H1 (cell line): ENCODE results near the gene PIGK. TPM values are rescaled to one million over a fixed set of nuclear protein-coding genes. Genes with fewer than 3 reads are reported as not detected.

Experiments
- CTCF ChIA-PET: fragments of 300-600 bp; sonication (Branson Sonifier 250); formaldehyde crosslinking; loops from one replicate; lab custom pipeline; 2021; ENCODE audit not compliant: partially characterized antibody; lab: Charles Lee
- POLR2A ChIA-PET: fragments of 300-600 bp; sonication (Branson Sonifier 250); formaldehyde crosslinking; loops from one replicate; lab custom pipeline; 2021; ENCODE audit warnings: inconsistent platforms; ENCODE audit not compliant: partially characterized antibody; lab: Charles Lee
- DNase-seq, 2 experiments: peaks; one replicate each; pipeline versions ENCODE4 v3.0.0 to v3.0.0-alpha.2; 2010 to 2022; ENCODE audit warnings: low spot score in 2 of 2, low read depth in 1 of 2, mixed read lengths in 1 of 2
- FAIRE-seq: peaks from 2 replicates; lab custom pipeline; 2011; peaks lifted over from hg19 to GRCh38; lab: Jason Lieb, UNC
- H2AFZ ChIP-seq: 2 replicates; pipeline ENCODE4 v1.8.1; 2012; ENCODE audit warnings: low read length, inconsistent platforms
- H2AK5ac ChIP-seq: 2 replicates; pipeline ENCODE4 v1.6.1; 2013; ENCODE audit warnings: low read depth, low read length
- H2BK120ac ChIP-seq: replicated peaks from 2 replicates; pipeline ENCODE3; 2013; ENCODE audit warnings: low read depth, low read length, inconsistent platforms
- H2BK12ac ChIP-seq: 2 replicates; pipeline ENCODE4 v1.6.1; 2013; ENCODE audit warnings: low read depth, low read length
- H2BK15ac ChIP-seq: 2 replicates; pipeline ENCODE4 v1.6.1; 2013; ENCODE audit warnings: low read length
- H2BK20ac ChIP-seq: 2 replicates; pipeline ENCODE4 v1.6.1; 2013; ENCODE audit warnings: low read length
- H2BK5ac ChIP-seq: 2 replicates; pipeline ENCODE4 v1.6.1; 2013; ENCODE audit warnings: low read depth, low read length
- H3K14ac ChIP-seq: 2 replicates; pipeline ENCODE4 v1.6.1; 2013; ENCODE audit warnings: inconsistent platforms; ENCODE audit not compliant: insufficient read length
- H3K18ac ChIP-seq: 2 replicates; pipeline ENCODE4 v1.6.1; 2013; ENCODE audit warnings: low read length; ENCODE audit errors: extremely low read depth
- H3K23ac ChIP-seq: 2 replicates; pipeline ENCODE4 v1.6.1; 2013; ENCODE audit warnings: inconsistent platforms; ENCODE audit not compliant: insufficient read length
- H3K23me2 ChIP-seq: 2 replicates; pipeline ENCODE4 v1.6.1; 2013; ENCODE audit warnings: low read depth, low read length
- H3K27ac ChIP-seq: 2 replicates; pipeline ENCODE4 v1.6.1; 2011; ENCODE audit warnings: low read depth, low read length, inconsistent platforms
- H3K27me3 ChIP-seq, 4 experiments: replicated peaks in 1 of 4; 1 replicate in 1 of 4; 2 replicates in 3 of 4; pipeline versions ENCODE4 v1.6.1 to v1.8.1; 2011 to 2013; ENCODE audit warnings: low read length in 3 of 4, mild to moderate bottlenecking in 3 of 4, inconsistent platforms in 2 of 4, mixed read lengths in 2 of 4, moderate library complexity in 1 of 4; ENCODE audit not compliant: control insufficient read depth in 3 of 4, insufficient read depth in 3 of 4; ENCODE audit errors: extremely low read depth in 1 of 4
- H3K36me3 ChIP-seq, 4 experiments: 2 replicates each; pipeline versions ENCODE4 v1.6.1 to v1.8.1; 2011 to 2013; ENCODE audit warnings: mild to moderate bottlenecking in 4 of 4, low read length in 3 of 4, moderate library complexity in 2 of 4, control low read depth in 1 of 4, inconsistent platforms in 1 of 4; ENCODE audit not compliant: insufficient read depth in 4 of 4, control insufficient read depth in 2 of 4
- H3K4ac ChIP-seq: replicated peaks from 2 replicates; pipeline ENCODE3; 2013; ENCODE audit warnings: low read length, low read depth, mixed read lengths, inconsistent platforms; ENCODE audit not compliant: insufficient read length
- H3K4me1 ChIP-seq, 4 experiments: replicated peaks in 1 of 4; 1 replicate in 1 of 4; 2 replicates in 3 of 4; pipeline versions ENCODE4 v1.6.1 to v1.8.1; 2011 to 2013; ENCODE audit warnings: low read length in 3 of 4, inconsistent platforms in 2 of 4, mixed read lengths in 1 of 4; ENCODE audit not compliant: insufficient read depth in 4 of 4, control insufficient read depth in 3 of 4
- H3K4me2 ChIP-seq, 2 experiments: 2 replicates each; pipeline versions ENCODE4 v1.6.1 to v1.8.1; 2011 to 2013; ENCODE audit warnings: low read depth in 2 of 2, low read length in 2 of 2, control low read depth in 1 of 2, inconsistent platforms in 1 of 2, mild to moderate bottlenecking in 1 of 2; ENCODE audit not compliant: insufficient read depth in 1 of 2
- H3K4me3 ChIP-seq, 4 experiments: fragments of 200-600, 300-600 bp in 1 of 4; sonication (generic), shearing (Covaris generic), sonication (Bioruptor Twin) in 1 of 4; 2 replicates each; pipeline versions ENCODE4 v1.5.1 to v1.8.1; 2011 to 2016; ENCODE audit warnings: low read length in 4 of 4, low read depth in 3 of 4, control low read depth in 2 of 4, inconsistent platforms in 2 of 4, mild to moderate bottlenecking in 2 of 4, mixed read lengths in 1 of 4, moderate library complexity in 1 of 4; ENCODE audit not compliant: insufficient read depth in 2 of 4; ENCODE audit errors: extremely low read depth in 1 of 4
- H3K56ac ChIP-seq: replicated peaks from 2 replicates; pipeline ENCODE3; 2013; ENCODE audit warnings: low read depth, mild to moderate bottlenecking, mixed read lengths, low read length, inconsistent platforms; ENCODE audit not compliant: insufficient read length
- H3K79me1 ChIP-seq: 2 replicates; pipeline ENCODE4 v1.6.1; 2013; ENCODE audit warnings: low read depth, low read length, control low read depth
- H3K79me2 ChIP-seq, 2 experiments: 2 replicates each; pipeline versions ENCODE4 v1.6.1 to v1.8.1; 2012 to 2013; ENCODE audit warnings: low read length in 2 of 2, mild to moderate bottlenecking in 2 of 2, inconsistent platforms in 1 of 2; ENCODE audit not compliant: insufficient read depth in 2 of 2, control insufficient read depth in 1 of 2
- H3K9ac ChIP-seq, 4 experiments: replicated peaks in 1 of 4; 1 replicate in 1 of 4; 2 replicates in 3 of 4; pipeline versions ENCODE4 v1.6.1 to v1.8.1; 2011 to 2013; ENCODE audit warnings: low read depth in 3 of 4, low read length in 3 of 4, control low read depth in 2 of 4, mild to moderate bottlenecking in 2 of 4, moderate library complexity in 2 of 4, inconsistent platforms in 1 of 4; ENCODE audit errors: extremely low read depth in 1 of 4
- H3K9me3 ChIP-seq, 2 experiments: 2 replicates each; pipeline versions ENCODE4 v1.6.1 to v1.8.1; 2012 to 2013; ENCODE audit warnings: mild to moderate bottlenecking in 2 of 2, moderate library complexity in 2 of 2, control low read depth in 1 of 2, inconsistent platforms in 1 of 2, low read depth in 1 of 2, low read length in 1 of 2, mixed read lengths in 1 of 2; ENCODE audit not compliant: insufficient read depth in 2 of 2
- H4K20me1 ChIP-seq, 2 experiments: replicated peaks in 1 of 2; 2 replicates each; pipeline versions ENCODE3 to v1.8.1; 2011 to 2013; ENCODE audit warnings: inconsistent platforms in 2 of 2, low read length in 2 of 2, mild to moderate bottlenecking in 1 of 2; ENCODE audit not compliant: insufficient read depth in 2 of 2, control insufficient read depth in 1 of 2
- H4K5ac ChIP-seq: 2 replicates; pipeline ENCODE4 v1.6.1; 2013; ENCODE audit warnings: low read length, low read depth, mixed read lengths, inconsistent platforms; ENCODE audit not compliant: insufficient read length
- H4K8ac ChIP-seq: 2 replicates; pipeline ENCODE4 v1.8.0; 2013; ENCODE audit warnings: mild to moderate bottlenecking, moderate library complexity, low read length, inconsistent platforms; ENCODE audit not compliant: insufficient read depth; ENCODE audit errors: extremely low read depth
- H4K91ac ChIP-seq: replicated peaks from 2 replicates; pipeline ENCODE3; 2013; ENCODE audit warnings: low read length, mixed read lengths, inconsistent platforms; ENCODE audit not compliant: insufficient read length
- CEBPB ChIP-seq: IDR thresholded peaks from 2 replicates; pipeline ENCODE4 v1.6.1; 2012; ENCODE audit warnings: low read depth, low read length
- KDM4A ChIP-seq: IDR thresholded peaks from one replicate; pipeline ENCODE4 v1.7.1; 2012; ENCODE audit warnings: low read depth, mild to moderate bottlenecking, moderate library complexity, low read length, inconsistent platforms; ENCODE audit not compliant: severe bottlenecking
- WGBS, 2 experiments: shearing (Covaris generic) in 1 of 2; methylation state at CpG; one replicate each; pipeline versions ENCODE4 v1.1.6 to v1.1.7; 2013 to 2015; ENCODE audit warnings: low lambda C conversion rate in 2 of 2, mixed read lengths in 2 of 2, inconsistent platforms in 1 of 2, low coverage in 1 of 2, missing lambda C conversion rate in 1 of 2; ENCODE audit not compliant: insufficient replicate concordance in 2 of 2, insufficient coverage in 1 of 2, insufficient read length in 1 of 2; ENCODE audit errors: extremely low coverage in 1 of 2, missing lambda C conversion rate in 1 of 2; 5-methylcytosine and 5-hydroxymethylcytosine counted together
- polyA plus RNA-seq, 7 experiments: library from polyadenylated mRNA; depleted of rRNA in 3 of 7; stranded (reverse) in 5 of 7; unstranded in 2 of 7; fragments of >200 nt in 5 of 7; fragments of 200-250 nt in 2 of 7; gene quantifications; 1 replicate in 5 of 7; 2 replicates in 1 of 7; 4 replicates in 1 of 7; pipeline versions ENCODE4 v1.2.1 to v1.2.3, GENCODE V29; 2011 to 2013; ENCODE audit warnings: missing spikeins in 2 of 7, mixed read lengths in 2 of 7
- total RNA-seq: library from RNA; stranded (reverse); fragmentation: NEBNext Ultra II Directional; extraction: Animal tissue kit (Norgen Biotek cat#: 25700); gene quantifications from 2 replicates; pipeline ENCODE4 v1.2.1, GENCODE V29; 2021

The PIGK gene
- total and polyA plus RNA-seq, 2 of the 8 experiments (the other 6 are each of a cell fraction or from before 2014, with no cell fraction given): 5.6 to 23.2 TPM

DNA sequence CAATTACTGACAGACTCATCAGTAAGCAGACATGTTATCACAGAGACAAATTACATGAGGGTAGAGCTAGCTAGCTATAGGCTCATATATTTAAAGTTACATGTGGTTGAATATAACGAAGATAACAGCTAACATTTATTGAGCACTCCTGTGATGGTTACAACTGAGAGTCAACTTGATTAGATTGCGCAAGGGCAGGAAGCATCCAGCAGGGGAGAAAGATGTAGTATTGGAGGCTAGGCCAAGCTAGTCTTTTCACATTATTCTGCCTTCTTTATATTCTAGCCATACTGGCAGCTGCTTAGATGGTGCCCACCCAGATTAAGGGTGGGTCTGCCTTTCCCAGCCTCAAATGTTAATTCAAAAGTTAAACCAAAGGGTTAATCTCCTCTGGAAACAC is 37.1 kb downstream of the PIGK start:
- H3K4ac ChIP-seq: no peak overlapping the region
- no peak overlapping the region for H3K4me2 ChIP-seq
- H3K56ac ChIP-seq: no peak overlapping the region
- H4K5ac ChIP-seq: no peak overlapping the region
- WGBS, 2 experiments: 91% methylated on average over 2 of the region's 2 CpGs; no CpG with 5 or more reads in 1 of the 2 experiments
- H3K27ac ChIP-seq: no peak overlapping the region
- no peaks in the 10 kb centered on the region for H3K27me3 ChIP-seq
- no peaks in the 10 kb centered on the region for H3K79me1 ChIP-seq
- peaks cover 14 to 19% of the 10 kb centered on the region in 2 experiments for H3K9me3 ChIP-seq
- no peak overlapping the region for H2BK20ac ChIP-seq
- no peak overlapping the region for H3K4me3 ChIP-seq
- FAIRE-seq: no peak
- POLR2A ChIA-PET: no interaction called here
- H2BK5ac ChIP-seq: no peak overlapping the region
- no peaks in the 10 kb centered on the region for H3K23me2 ChIP-seq
- H3K36me3 ChIP-seq: no peaks in the 10 kb centered on the region; a peak in 3 of 8 replicates
- no peak overlapping the region for H3K9ac ChIP-seq
- H2AK5ac ChIP-seq: no peak overlapping the region
- no peaks in the 10 kb centered on the region for H4K20me1 ChIP-seq
- no peak for TF ChIP-seq KDM4A
- TF ChIP-seq CEBPB: peak; percentile 80; the same call in 1 of the 2 replicates
- TF ChIP-seq, all 59 proteins: peak for 1
- Histone ChIP-seq H2BK120ac (no peak overlapping the region), H3K14ac (no peak overlapping the region), H2BK15ac (no peak overlapping the region), H2AFZ (no peak overlapping the region), H3K18ac (no peak overlapping the region), H4K8ac (no peak overlapping the region), H3K79me2 (no peaks in the 10 kb centered on the region), H3K23ac (no peak overlapping the region), H2BK12ac (no peak overlapping the region), H3K4me1 (no peaks in the 10 kb centered on the region), H4K91ac (no peak overlapping the region)
- no peak for DNase-seq
- CTCF ChIA-PET: interaction anchor here (1.1 kb wide), 1 partner anchor 131 kb away, joined by 3 read pairs; no protein-coding TSS in a partner anchor
